Measurements from ENCODE around the gene CDPF1. TPM values are rescaled to one million over a fixed set of nuclear protein-coding genes. Genes with fewer than 3 reads are reported as not detected.

CDPF1 gene
- total and polyA plus RNA-seq, 2 of the 13 experiments (the other 11 are each of a cell fraction or from before 2014, with no cell fraction given): 5.2 to 8.1 TPM

- Histone ChIP-seq H2AFZ (ENCODE audit: low read length) (no peak overlapping the region), H3K27ac (ENCODE audit: extremely low read length, insufficient read depth, low read length) (no peak overlapping the region), H3K4me3 (replicated peaks in 1 of 3; ENCODE audit: insufficient read depth in 1 of 3, low read depth in 2 of 3, low read length in 3 of 3) (no peak overlapping the region), H3K36me3 (replicated peaks in 1 of 2; ENCODE audit: control insufficient read depth in 1 of 2, insufficient read depth in 2 of 2, low read length in 2 of 2) (peaks cover 10 to 61% of the 10 kb centered on the region in 2 experiments), H3K9ac (ENCODE audit: insufficient read depth, low read depth, low read length) (no peak overlapping the region), H3K79me2 (ENCODE audit: insufficient read depth, low read length) (no peaks in the 10 kb centered on the region), H3K4me1 (ENCODE audit: insufficient read depth, low read length) (no peaks in the 10 kb centered on the region), H3K9me3 (ENCODE audit: low read length) (peaks cover 18% of the 10 kb centered on the region), H3K27me3 (ENCODE audit: control insufficient read depth in 1 of 2, insufficient read depth in 2 of 2, low read length in 2 of 2) (no peaks in the 10 kb centered on the region), H4K20me1 (ENCODE audit: insufficient read depth, low read length) (no peaks in the 10 kb centered on the region), H3K4me2 (ENCODE audit: low read depth, low read length) (no peak overlapping the region)
- in situ Hi-C loops (cut with HindIII; ENCODE audit: extremely low pct_ligation_motif_present, low pct_unique_long_range_greater_than_20kb) (no loop called here), intact Hi-C loops (cut with micrococcal nuclease; ENCODE audit: unreplicated experiment) (no loop called here)
- ATAC-seq (no peak), DNase-seq (ENCODE audit: low spot score) (no peak), FAIRE-seq (no peak)
- no TSS peak for BruUV-seq (replicated peaks)
- WGBS (ENCODE audit: low lambda C conversion rate): 97% methylated on average over 4 of the region's 4 CpGs
- ChIA-PET POLR2A (no interaction called here), CTCF (ENCODE audit: low intra/inter-chr PET ratio, low total read pairs) (no interaction called here)
- TF ChIP-seq SMYD3 (CRISPR knock-in tag; IDR thresholded peaks at IDR 0.05) (no peak), HIVEP1 (CRISPR knock-in tag; IDR thresholded peaks at IDR 0.05) (no peak), ZMYM3 (CRISPR knock-in tag; IDR thresholded peaks at IDR 0.05) (no peak), FOXM1 (CRISPR knock-in tag; IDR thresholded peaks at IDR 0.05) (no peak), ZNF3 (CRISPR knock-in tag; IDR thresholded peaks at IDR 0.05) (no peak)
- TF ChIP-seq, protein P1, sequence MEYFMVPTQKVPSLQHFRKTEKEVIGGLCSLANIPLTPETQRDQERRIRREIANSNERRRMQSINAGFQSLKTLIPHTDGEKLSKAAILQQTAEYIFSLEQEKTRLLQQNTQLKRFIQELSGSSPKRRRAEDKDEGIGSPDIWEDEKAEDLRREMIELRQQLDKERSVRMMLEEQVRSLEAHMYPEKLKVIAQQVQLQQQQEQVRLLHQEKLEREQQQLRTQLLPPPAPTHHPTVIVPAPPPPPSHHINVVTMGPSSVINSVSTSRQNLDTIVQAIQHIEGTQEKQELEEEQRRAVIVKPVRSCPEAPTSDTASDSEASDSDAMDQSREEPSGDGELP (IDR thresholded peaks at IDR 0.05; ENCODE audit: borderline replicate concordance, low read depth): no peak
Measured at GRCh38 chr22:46213052-46213451, 37.0 kb downstream of the CDPF1 start.

DNA sequence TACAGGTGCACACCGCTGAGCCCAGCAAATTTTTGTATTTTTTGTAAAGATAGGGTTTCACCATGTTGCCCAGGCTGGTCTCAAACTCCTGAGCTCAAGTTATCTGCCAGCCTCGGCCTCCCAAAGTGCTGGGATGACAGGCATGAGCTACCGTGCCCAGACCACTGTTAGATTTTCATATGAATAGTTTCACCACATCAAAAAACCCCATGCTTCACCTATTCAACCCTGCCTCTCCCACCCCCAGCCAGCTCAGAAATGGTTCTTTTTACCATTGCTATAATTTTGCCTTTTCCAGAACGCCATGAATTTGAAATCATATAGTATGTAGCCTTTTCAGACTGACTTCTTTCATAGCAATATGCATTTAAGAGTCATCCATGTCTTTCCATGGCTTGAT, 37.9 kb downstream of the CDPF1 start:
- CTCF ChIA-PET (ENCODE audit: low intra/inter-chr PET ratio, low total read pairs): no interaction called here
- Histone ChIP-seq H3K4me1 (ENCODE audit: insufficient read depth, low read length) (no peaks in the 10 kb centered on the region), H4K20me1 (ENCODE audit: insufficient read depth, low read length) (no peaks in the 10 kb centered on the region), H3K79me2 (ENCODE audit: insufficient read depth, low read length) (no peaks in the 10 kb centered on the region), H3K9ac (ENCODE audit: insufficient read depth, low read depth, low read length) (no peak overlapping the region), H3K27ac (ENCODE audit: extremely low read length, insufficient read depth, low read length) (no peak overlapping the region), H3K4me3 (replicated peaks in 1 of 3; ENCODE audit: insufficient read depth in 1 of 3, low read depth in 2 of 3, low read length in 3 of 3) (no peak overlapping the region), H3K36me3 (replicated peaks in 1 of 2; ENCODE audit: control insufficient read depth in 1 of 2, insufficient read depth in 2 of 2, low read length in 2 of 2) (peaks cover 10 to 58% of the 10 kb centered on the region in 2 experiments), H3K4me2 (ENCODE audit: low read depth, low read length) (no peak overlapping the region), H2AFZ (ENCODE audit: low read length) (no peak overlapping the region), H3K9me3 (ENCODE audit: low read length) (peaks cover 18% of the 10 kb centered on the region), H3K27me3 (ENCODE audit: control insufficient read depth in 1 of 2, insufficient read depth in 2 of 2, low read length in 2 of 2) (no peaks in the 10 kb centered on the region)
- BruUV-seq (replicated peaks): no TSS peak
- WGBS (ENCODE audit: low lambda C conversion rate): 97% methylated on average over 4 of the region's 4 CpGs
- ATAC-seq: no peak
- intact Hi-C loops (cut with micrococcal nuclease; ENCODE audit: unreplicated experiment): no loop called here
- FAIRE-seq: no peak
- POLR2A ChIA-PET: no interaction called here
- DNase-seq (ENCODE audit: low spot score): no peak
- no peak for TF ChIP-seq MYC (CRISPR knock-in tag; IDR thresholded peaks at IDR 0.05; ENCODE audit: borderline replicate concordance)
- no peak for TF ChIP-seq ZBTB4 (CRISPR knock-in tag; IDR thresholded peaks at IDR 0.05; ENCODE audit: borderline replicate concordance)
- no peak for TF ChIP-seq MYNN (CRISPR knock-in tag; IDR thresholded peaks at IDR 0.05; ENCODE audit: low read depth)
- TF ChIP-seq, protein P2, sequence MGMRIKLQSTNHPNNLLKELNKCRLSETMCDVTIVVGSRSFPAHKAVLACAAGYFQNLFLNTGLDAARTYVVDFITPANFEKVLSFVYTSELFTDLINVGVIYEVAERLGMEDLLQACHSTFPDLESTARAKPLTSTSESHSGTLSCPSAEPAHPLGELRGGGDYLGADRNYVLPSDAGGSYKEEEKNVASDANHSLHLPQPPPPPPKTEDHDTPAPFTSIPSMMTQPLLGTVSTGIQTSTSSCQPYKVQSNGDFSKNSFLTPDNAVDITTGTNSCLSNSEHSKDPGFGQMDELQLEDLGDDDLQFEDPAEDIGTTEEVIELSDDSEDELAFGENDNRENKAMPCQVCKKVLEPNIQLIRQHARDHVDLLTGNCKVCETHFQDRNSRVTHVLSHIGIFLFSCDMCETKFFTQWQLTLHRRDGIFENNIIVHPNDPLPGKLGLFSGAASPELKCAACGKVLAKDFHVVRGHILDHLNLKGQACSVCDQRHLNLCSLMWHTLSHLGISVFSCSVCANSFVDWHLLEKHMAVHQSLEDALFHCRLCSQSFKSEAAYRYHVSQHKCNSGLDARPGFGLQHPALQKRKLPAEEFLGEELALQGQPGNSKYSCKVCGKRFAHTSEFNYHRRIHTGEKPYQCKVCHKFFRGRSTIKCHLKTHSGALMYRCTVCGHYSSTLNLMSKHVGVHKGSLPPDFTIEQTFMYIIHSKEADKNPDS (CRISPR knock-in tag; IDR thresholded peaks at IDR 0.05): no peak
- no peak for TF ChIP-seq ZNF543 (CRISPR knock-in tag; IDR thresholded peaks at IDR 0.05)
- in situ Hi-C loops (cut with HindIII; ENCODE audit: extremely low pct_ligation_motif_present, low pct_unique_long_range_greater_than_20kb): no loop called here

All from HepG2 (cell line).